ENCODE results near the gene NDUFB10.
"Not testable (repeated sequence)": the region's sequence is repeated elsewhere in the genome, so short reads cannot be mapped to it uniquely, and the experiment has no call there.

NDUFB10 gene

DNA sequence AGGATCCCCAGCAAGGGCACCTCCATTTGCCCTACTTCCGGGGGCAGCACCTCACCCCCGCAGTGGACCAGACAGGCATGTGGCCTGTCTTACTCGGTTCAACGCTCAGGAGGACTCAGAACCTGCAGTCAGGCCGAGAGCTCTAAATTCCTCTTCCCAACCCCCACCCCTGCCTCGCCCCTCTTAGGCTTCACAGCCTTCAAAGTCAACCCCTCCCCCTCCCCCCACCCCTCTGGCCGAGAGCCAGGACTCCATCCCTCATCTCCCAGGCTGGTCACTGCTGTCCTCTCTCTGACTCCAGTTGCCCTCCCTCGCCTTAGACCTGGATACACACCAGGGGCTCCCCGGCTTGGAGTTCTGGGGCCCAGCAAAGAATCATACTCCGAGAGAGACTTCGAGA lies 33.1 kb upstream of the NDUFB10 start:
- DNase-seq = no peak

DNA sequence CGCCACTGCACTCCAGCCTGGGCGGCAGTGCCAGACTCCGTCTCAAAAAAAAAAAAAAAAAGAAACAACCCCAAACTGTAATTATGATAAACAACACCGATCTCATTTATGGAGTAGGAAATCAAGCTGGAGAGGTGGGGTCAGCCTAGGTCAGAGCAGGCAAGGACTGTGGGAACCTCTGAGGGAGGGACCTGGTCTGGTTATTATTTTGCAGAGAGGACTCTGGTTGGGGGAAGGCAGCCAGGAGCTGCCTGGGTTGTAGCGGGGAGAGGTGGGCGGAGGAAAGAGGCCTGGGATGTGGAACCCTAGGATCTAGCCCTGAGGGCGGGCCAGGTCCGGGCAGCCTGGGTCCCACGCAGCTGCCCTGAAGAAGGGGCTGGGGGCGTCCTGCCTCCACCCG lies 30.2 kb upstream of the NDUFB10 start:
- DNase-seq = no peak

DNA sequence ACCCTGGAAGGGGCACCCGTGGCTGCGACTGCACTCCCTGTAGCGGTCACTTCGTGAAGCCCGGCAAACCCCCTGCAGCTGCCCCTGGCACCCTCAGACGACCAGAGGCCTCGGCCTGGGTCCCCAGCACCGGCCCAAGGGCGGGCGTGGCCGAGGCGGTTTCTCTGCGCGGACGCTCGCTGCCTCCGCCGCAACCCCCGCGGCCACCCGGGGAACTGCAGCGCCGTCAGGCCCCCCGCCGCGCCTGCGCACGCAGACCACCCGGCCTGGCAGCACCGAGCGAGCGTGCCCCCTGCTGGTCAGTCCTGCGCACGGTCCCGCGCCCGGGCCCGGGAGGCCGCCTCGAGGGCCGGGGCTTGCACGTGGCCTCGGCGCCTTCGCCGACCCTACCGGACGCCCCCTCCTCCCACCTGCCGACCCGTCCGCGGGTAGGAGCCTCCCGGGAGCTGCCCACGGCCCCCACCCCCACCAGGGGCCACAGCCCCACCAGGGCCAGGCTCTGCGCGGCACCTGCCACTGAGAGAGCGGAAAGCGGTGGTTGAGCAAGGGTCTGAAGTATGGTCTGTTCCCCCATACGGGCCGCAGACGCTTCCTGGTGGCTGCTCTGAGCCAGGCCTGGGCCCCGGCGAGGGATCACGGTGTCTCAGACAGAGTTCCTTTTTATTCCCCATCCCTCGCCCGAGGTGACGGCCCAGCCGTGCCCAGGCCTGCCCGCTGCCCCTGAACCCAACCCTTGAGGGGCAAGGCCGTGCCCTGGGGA lies 29.6 kb upstream of the NDUFB10 start:
- DNase-seq = peak; percentile 71

DNA sequence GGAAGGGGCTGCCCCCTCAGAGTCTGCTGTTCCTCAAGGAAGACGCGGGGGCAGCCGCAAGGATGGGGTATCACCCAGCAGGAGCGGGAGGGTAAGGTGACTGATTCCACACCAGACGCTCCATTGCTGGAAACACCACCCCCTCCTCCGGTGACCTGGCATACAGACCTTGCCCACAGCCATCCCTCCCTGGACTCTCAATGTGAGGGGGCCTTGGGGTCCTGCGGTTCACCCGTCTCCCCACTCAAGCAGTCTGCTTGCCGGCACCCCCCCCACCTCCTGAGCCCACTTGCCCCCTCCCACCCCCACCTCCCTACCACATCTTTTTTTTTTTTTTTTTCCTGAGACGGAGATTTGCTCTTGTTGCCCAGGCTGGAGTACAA lies 29.0 kb upstream of the NDUFB10 start:
- no peak for DNase-seq

DNA sequence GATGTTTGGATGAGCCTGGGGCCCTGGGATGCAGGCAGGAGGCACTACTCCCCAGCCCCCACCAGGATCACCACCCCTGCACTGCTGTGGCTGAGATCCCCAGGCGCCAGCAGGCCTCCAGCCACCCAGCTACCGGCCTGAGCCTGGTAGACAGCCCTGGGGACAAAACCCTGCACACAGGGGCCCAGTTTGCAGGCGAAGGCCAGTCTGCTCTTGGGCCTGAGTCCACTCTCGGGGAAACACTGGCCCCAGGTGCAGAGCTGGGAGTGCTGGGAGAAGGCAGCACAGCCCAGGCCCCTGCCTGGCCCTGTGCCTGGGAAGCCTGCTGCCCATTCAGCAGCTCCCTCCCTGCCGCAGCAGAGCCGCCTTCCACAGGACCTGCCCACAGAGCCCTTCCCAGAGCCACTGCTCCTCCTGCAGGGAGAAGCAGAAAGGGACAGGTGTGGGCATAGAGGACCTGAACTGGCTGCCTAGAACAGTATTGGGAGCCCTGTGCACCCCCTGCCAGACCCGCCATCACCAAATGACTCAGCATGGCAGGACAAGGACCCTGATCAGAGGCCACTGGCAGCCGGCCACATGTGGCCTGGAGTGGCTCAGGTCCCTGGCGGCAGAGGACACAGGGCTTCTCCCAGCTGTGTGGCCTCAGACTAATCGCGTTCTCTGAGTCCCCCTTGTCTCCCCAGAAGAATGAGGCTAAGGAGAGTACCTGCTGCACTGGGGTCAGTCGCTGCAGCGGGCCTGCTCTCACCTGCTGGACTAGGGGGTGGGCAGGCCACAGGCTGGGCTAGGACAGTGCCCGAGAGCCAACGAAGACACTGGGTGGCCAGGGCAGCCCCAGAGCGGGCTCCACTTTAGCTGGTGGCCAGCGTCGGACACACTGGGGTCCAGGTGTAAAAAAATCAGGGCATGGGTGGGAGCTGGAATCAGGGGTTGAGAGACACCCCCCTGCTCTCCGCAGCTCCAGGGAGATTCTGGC lies 27.0 kb upstream of the NDUFB10 start:
- DNase-seq = peak; percentile 20

DNA sequence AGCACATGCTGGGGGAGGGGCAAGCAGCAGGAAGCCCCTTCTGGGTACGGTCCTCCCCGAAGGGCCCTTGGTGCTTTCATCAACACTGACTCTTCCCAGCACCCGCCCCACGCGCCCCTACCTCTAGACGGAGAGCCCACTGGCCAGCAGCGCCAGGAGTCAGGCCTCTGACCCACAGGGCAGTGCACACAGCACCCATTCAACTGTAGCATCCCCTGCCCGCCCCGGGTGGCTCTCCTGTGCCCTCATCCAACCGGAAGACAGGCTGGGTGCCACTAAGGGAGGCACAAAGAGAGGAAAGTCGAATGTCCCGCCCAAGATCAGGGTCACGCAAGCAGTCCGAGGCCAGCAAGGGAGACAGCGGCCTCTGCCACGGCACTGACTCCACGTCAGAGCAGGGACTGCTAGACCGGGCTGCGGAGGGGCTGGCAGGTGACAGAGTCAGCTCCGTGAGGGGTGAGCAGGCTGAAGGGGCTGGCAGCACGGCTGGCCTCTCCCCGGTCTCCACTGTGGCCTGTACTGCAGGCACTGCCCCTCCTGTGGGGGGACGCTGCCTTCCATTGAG lies 26.2 kb upstream of the NDUFB10 start:
- DNase-seq = no peak

DNA sequence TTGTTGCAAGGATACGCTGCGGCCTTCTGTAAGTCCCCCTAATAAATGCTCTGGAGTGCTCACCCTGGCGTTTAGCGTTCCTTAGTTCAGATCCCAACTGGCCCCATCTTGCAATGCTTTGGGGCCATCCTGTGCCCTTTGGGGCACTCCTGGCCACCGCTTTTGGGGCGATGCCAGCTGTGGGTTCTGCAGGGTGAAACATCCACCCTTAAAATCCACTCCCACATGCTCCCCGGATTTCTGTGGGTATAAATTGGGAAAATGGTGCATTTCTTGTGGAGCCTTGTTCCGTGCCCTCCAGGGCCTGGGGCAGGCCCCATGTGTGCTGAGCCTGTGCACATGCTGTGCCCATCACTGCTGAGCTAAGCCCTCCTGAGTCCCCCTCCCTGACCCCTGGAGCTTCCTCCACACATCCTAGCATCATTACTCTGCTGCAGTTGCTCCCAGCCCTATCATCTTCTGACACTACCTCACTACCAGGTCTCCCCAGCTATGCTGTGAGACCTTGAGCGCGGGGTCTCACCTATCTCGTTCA lies 22.3 kb upstream of the NDUFB10 start:
- DNase-seq = no peak

DNA sequence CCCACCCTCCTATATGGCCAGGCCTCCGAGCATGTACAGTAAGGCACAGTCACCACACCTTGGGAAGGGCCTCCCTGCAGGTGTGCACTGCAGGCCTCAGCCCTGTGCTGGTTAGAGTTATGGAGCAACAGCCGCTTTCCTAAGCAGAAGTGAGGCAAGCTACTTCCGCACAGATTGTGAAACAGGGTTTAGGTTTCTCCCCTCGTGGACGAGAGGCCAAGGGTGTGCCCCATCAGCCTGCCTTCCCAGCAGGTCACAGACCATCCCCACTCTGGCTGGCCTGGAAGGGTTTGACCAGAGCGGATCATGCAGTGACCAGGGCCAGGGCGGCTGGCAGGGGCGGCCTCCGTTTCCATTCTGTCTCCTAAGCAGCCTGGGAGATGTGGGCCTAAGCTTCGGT lies 21.0 kb upstream of the NDUFB10 start:
- DNase-seq = no peak

DNA sequence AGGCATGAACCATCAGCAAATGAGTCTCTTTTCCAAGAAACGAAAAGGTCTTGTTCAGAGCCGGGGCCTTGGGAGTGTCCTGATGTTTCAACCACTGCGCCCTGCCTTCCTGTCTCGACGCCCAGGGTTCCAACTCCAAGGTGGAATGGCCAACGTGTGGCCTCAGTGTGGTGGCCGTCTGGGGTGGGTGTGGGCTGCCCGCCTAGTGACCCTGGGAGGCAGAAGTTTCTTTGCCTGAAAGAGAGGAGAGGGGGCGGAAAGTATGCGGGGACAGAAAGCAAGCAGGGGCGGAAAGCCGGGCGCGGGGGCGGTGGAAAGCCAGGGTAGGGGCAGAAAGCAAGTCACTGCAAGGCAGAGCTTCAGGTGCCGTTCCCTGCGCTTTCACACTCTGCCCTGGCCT lies 20.4 kb upstream of the NDUFB10 start:
- DNase-seq = no peak

DNA sequence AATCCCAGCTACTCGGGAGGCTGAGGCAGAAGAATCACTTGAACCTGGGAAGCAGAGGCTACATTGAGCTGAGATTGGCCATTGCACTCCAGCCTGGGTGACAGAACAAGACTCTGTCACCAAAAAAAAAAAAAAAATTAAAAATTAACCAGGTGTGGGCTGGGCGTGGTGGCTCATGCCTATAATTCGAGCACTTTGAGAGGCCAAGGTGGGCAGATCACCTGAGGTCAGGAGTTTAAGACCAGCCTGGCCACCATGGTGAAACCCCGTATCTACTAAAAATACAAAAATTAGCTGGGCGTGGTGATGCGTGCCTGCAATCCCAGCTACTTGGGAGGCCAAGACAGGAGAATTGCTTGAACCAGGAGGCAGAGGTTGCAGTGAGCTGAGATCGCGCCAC lies 19.5 kb upstream of the NDUFB10 start:
- DNase-seq = not testable (repeated sequence)

DNA sequence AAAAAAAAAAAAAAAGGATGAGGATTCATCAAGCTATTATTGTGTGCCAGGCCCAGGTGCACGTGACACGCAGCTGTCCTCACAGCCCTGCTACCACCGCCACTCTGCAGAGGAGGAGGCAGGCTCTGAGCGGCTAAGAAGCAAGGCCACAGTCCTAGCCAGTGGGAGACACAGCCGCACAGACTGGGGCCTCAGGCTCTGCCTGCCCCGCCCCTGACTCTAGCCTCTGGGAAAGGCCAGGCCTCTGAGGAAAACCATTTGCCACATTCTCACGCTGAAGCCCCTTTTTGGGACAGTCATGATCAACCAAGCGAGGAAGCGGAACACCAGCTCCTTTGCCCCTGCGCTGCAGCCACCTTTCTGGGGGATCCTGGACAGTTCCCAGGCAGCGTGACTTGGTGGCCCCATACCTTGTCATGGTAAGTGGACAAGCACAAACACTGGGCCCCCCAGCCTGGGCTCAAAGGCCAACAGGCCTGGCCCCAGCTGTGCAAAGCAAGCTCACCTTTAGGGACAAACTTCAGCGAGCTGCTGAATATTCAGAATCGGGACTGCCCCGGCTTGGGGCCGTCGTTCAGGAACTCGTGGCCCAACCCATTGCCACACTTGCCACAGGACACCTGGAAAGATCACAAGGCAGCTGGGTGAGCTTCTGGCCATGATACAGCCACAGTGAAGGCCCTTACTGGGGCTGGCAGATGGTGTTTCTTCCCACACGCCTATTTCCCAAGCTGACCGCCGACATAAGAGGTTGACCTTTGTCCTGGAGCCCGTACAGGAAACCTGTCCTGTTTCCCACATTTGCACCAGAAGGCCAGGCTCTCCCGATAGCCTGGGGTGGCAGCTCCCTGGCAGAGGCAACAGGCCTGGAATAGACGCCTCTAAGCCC lies 18.8 kb upstream of the NDUFB10 start:
- DNase-seq = no peak

DNA sequence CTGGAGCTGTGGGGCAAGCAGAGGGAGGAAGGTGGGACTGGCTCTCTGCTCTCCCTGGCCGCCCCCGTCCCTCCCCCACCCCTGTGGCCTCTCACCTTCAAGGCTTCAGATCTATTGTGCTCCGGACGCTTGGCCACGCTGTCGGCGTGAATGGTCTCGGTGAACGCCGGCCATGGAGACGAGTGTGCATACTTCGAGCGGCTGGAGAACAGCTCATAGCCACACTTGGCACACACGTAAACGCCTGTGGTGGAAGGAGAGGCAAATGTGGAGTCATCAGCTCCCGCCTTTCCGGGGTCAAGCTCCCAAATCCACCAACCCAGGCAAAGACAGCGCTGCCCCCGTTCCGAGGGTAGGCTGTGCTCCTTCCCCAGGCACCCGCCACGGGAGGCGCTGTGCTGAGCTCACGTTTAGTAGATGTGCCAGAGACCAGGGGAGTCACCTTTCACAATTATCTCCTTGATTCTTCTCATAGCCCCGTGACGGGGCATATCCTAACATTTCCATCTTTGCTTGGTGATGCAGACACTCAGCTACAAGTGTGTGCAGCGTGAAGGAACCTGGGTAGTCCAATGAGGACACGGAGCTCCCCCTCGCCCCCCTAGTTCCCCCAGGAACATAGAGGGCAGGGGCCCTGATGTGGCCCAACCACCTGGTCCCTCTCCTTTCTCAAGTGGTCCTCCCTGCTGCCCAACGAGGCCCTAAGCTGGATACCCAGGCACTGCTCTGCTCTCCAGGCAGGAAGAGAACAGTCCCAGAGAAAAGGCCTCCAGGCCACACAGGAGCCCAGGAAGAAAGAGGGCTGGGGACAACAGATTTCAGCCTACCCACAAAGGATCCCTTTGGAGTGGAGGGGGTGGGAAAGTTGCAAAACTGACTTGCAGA lies 17.9 kb upstream of the NDUFB10 start:
- DNase-seq = no peak

DNA sequence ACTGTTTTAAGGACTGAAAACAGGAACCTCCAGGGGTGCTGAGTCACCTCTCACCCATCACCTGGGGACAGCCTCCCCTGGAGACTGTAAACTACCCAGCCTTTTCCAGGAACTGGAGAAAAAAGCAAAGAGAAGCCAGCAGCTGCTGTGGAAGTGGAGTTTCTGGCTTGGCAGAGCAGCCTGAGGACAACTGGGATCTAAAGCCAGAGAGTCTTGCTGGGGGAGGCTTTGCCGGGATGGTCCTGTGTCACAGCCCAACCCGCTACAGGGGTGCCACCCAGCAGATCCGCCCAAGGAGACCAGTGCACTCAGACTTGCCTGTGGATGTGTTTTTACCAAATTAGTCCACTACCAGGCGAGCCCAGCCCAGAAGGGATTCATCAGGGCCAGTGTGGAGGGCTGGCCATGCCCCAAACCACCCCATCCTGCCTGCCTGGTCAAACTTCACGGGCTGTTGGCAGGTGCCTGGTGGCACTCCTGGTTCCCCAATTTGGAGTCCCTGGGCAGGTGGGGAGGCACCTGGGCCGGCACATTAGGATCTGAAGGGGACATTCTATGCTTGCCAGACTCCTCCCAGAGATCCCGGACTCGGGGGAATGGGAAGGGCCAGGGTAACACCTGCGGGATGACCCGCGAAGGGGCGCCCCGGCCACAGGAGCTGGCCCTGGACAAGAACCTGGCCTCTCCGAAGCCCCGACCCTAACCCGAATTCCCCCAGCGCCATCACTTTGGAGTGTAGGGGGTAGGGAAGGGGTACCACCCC lies 17.1 kb upstream of the NDUFB10 start:
- DNase-seq = no peak

DNA sequence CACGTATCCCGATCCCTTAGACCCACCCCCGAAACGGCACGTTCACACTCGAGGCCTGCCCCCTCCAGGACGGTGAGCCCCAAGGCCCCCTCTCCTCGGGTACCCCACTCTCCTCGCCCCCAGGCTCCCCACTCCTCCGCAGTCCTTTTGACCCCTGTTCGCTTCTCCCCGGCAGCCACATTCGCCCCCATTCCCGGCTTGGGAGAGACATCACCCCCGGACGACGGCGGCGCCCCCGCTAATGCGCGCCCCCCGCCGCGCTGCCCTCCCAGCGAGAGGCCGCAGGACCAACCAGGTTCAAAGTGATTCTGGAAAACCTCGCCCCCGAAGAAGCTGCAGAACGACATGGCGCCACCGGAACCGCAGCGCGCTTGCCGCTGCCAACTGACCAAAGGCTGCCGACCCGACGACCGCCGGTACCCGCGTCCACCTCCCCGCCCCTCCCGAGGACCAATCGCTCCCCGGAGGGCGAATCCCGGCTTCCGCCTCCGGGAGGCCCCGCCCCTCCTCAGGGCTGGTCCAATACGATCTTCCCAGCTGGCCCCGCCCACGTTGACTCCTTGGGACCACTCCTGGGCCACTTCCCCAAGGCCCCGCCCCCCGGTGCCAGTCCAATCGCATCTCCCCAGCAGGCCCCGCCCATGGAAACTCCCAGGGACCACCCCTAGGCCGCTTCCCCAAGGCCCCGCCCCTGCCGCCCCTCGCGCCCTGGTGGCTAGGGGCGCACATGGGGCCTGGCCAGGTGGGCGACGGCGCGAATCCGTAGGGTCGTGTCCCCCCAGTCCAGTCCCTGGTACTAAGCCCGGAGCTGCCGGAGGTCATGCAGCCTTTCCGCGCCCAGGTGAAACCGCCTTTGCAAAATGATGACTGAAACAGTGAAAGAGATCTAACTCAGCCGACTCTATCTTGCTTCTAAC lies 16.3 kb upstream of the NDUFB10 start, which contains the start of gene MSRB1:
TSS of gene MSRB1 (minus strand) at position 390 of the 917 bp plus-strand sequence. CDS start at position 347, 43 bp downstream.
- DNase-seq = peak; percentile 96

DNA sequence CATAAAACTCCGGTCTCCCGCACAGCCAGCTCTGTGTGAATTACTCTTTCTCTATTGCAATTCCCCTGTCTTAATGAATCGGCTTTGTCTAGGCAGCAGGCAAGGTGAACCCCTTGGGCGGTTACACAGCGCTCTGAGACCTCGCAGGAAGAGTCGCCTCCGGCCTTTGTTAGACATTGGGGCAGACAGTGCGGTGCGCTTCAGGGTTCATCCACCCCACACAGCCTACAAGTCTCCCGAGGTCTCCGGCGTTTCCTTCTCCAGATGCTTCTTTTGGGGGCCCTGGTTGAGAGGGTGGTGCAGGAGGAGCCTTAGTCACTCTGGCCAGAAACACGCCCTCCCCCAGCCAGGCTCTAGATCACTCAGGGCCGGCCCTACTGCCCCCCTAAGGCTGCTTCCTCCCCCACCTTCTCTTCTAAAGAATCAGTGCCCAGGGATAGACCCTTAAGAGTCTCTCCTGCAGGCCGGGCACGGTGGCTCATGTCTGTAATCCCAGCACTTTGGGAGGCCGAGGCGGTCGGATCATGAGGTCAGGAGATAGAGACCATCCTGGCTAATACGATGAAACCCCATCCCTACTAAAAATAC lies 14.6 kb upstream of the NDUFB10 start:
- DNase-seq = no peak

DNA sequence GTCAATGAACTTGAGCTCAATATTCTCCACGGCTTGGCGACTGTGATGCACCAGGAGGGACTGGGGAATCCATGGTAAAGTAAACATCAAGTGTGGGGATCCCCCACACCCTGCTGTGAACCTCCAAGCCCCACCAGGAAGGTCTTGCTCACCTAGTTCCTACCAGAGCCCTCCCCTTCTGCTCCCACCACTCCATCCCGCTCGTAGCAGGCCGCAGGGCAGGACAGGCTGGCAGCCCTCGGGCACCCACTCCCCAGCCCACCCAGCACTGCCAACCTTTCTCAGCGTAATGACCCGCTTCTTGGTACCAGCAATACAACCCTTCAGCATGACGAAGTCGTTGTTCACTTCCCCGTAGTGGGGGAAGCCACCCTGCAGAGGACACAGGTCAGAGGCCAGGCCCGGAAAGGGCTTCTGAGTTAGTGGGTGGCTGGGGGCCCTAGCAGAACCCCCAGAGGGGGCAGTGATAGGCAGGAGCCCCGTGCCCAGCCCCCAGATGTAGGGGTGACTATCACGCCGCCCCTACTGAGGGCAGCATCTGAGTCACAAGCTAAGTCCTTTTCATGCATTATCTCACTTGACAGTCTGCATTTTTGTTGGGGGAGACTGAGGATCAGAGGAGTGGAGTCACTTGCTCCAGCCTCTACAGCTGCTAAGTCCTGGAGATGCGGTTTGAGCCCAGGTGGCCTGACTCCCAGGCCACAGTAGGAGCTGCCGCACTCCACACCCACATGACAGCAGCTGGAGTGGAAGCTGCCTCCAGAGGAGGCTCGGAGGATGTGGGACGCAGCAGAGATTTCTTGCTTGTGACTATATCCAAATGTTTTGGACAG lies 13.6 kb upstream of the NDUFB10 start:
- no peak for DNase-seq

DNA sequence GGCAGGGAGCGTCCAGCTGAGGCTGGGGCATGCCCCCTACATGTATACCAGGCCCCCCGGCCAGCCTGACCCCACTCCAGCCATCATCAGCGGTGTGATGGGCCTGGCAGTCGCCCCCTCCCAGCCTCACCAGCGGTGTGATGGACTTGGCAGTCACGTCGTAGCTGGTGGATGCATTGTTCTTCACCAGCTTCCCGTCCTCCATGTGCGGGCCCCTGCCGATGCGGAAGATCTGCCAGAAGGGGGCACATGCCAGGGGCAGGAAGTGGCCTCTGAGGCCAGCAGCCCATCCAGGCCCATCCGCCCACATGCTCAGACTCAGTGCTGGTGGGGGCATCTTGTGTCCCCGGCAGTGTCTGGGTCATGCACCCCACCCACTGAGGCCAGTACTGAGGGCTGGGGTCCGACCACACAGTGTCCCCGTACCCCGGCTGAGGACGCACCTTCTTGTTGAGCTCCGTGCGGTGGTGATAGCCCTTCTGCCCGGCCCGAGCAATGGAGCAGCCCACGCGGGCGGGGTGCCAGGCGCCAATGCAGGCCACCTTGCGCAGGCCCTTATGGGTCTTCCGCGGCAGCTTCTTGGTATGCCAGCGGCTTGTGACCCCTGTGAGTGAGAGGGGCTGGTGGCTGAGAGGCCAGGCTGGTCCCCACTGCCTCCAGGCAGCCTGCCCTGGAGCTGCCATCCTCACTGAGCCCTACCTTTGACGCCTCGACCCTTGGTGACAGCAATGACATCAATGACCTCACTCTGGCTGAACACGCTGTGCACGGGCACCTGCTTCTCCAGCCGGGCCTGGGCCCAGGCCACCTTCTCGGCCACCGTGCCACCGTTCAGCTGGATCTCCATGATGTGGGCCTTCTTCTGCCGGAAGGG lies 12.6 kb upstream of the NDUFB10 start:
- no peak for DNase-seq
